GM23248 (cell line): ENCODE data around the gene LSS. TPM values are rescaled to one million over a fixed set of nuclear protein-coding genes. Genes with fewer than 3 reads are reported as not detected.

Experiments used
- DNase-seq: peaks from one replicate; pipeline ENCODE4 v3.0.0-alpha.2; 2015
- H2AFZ ChIP-seq: fragments of 200-600 bp; sonication (generic); 2 replicates; pipeline ENCODE4 v1.6.1; 2016; ENCODE audit warnings: antibody characterized with exemption
- H3F3A ChIP-seq: fragments of 200-600 bp; sonication (generic); 2 replicates; pipeline ENCODE4 v1.6.1; 2016; ENCODE audit warnings: mild to moderate bottlenecking, antibody characterized with exemption, mixed run types; ENCODE audit not compliant: insufficient read depth
- H3K27ac ChIP-seq: fragments of 200-600 bp; sonication (generic); 2 replicates; pipeline ENCODE4 v1.5.1; 2016; ENCODE audit warnings: mild to moderate bottlenecking
- H3K27me3 ChIP-seq: fragments of 200-600 bp; sonication (generic); replicated peaks from 2 replicates; pipeline ENCODE4 v1.6.1; 2016; ENCODE audit warnings: mild to moderate bottlenecking; ENCODE audit not compliant: insufficient read depth
- H3K36me3 ChIP-seq: fragments of 200-600 bp; sonication (generic); 2 replicates; pipeline ENCODE4 v1.6.1; 2016; ENCODE audit warnings: low read depth, mild to moderate bottlenecking
- H3K4me1 ChIP-seq: fragments of 200-600 bp; sonication (generic); 2 replicates; pipeline ENCODE4 v1.6.1; 2016; ENCODE audit warnings: mild to moderate bottlenecking; ENCODE audit not compliant: insufficient read depth
- H3K4me2 ChIP-seq: fragments of 200-600 bp; sonication (generic); one replicate; pipeline ENCODE4 v1.6.1; 2016; ENCODE audit warnings: mild to moderate bottlenecking; ENCODE audit not compliant: unreplicated experiment
- H3K4me3 ChIP-seq: fragments of 200-600 bp; sonication (generic); 2 replicates; pipeline ENCODE4 v1.5.1; 2016; ENCODE audit warnings: mild to moderate bottlenecking
- H3K79me2 ChIP-seq: fragments of 200-600 bp; sonication (generic); 2 replicates; pipeline ENCODE4 v1.6.1; 2016; ENCODE audit warnings: mild to moderate bottlenecking; ENCODE audit not compliant: insufficient read depth
- H3K9ac ChIP-seq: fragments of 200-600 bp; sonication (generic); 2 replicates; pipeline ENCODE4 v1.6.1; 2016; ENCODE audit warnings: mild to moderate bottlenecking
- H3K9me2 ChIP-seq: fragments of 200-600 bp; sonication (generic); 2 replicates; pipeline ENCODE4 v1.6.1; 2016; ENCODE audit warnings: mixed run types, mild to moderate bottlenecking, moderate library complexity; ENCODE audit not compliant: insufficient read depth
- H3K9me3 ChIP-seq: fragments of 200-600 bp; sonication (generic); one replicate; pipeline ENCODE4 v1.6.1; 2017; ENCODE audit warnings: low read depth
- H4K20me1 ChIP-seq: fragments of 200-600 bp; sonication (generic); 2 replicates; pipeline ENCODE4 v1.6.0; 2016; ENCODE audit not compliant: insufficient read depth
- EZH2 ChIP-seq: fragments of 200-600 bp; sonication (generic); IDR thresholded peaks from 2 replicates; pipeline ENCODE4 v1.6.1; 2018; ENCODE audit warnings: antibody characterized with exemption, mild to moderate bottlenecking; ENCODE audit not compliant: insufficient read depth, poor library complexity, severe bottlenecking
- EZH2phosphoT487 ChIP-seq: fragments of 200-600 bp; sonication (generic); IDR thresholded peaks from 2 replicates; pipeline ENCODE4 v1.6.1; 2018; ENCODE audit warnings: antibody characterized with exemption, moderate library complexity, mild to moderate bottlenecking, low read depth; ENCODE audit not compliant: insufficient read depth
- WGBS, 2 experiments: methylation state at CpG; one replicate each; pipeline ENCODE4 v1.1.6; 2015 to 2017; ENCODE audit warnings: low lambda C conversion rate in 2 of 2, low coverage in 1 of 2; ENCODE audit errors: missing lambda C conversion rate in 2 of 2; 5-methylcytosine and 5-hydroxymethylcytosine counted together
- in situ Hi-C: fragments of 300-500 bp; cut with MboI; formaldehyde crosslinking; loops from 2 replicates; pipeline ENCODE4 v1.15.0; 2020
- polyA plus RNA-seq: library from polyadenylated mRNA; unstranded; fragments of >200 nt; fragmentation: Nextera tagmentation; extraction: Ambion mirVana; gene quantifications from 2 replicates; pipeline ENCODE4 v1.2.1, GENCODE V29; 2016
- total RNA-seq: library from RNA; depleted of rRNA; stranded (reverse); fragments of >200 nt; shearing (Covaris generic); gene quantifications from 2 replicates; pipeline ENCODE4 v1.2.3, GENCODE V29; 2014

Gene LSS
- total and polyA plus RNA-seq, 2 experiments from 2014 or later, result 28.0 to 41.1 TPM

GRCh38 chr21:46145840-46146691, 82.5 kb downstream of the LSS start:
- WGBS, 2 experiments, result 90 to 91% methylated on average over 24 to 60 of the region's 60 CpGs
- in situ Hi-C loops, result no loop called here
- H3K36me3 ChIP-seq, result no peaks in the 10 kb centered on the region

GRCh38 chr21:46145159-46145839, 83.3 kb downstream of the LSS start:
- H3K4me3 ChIP-seq, result no peak overlapping the region
- 93 to 96% methylated on average over 19 to 48 of the region's 51 CpGs for WGBS, 2 experiments
- no peak overlapping the region for H3K9ac ChIP-seq
- H3K27me3 ChIP-seq, result no peaks in the 10 kb centered on the region
- H3K36me3 ChIP-seq, result no peaks in the 10 kb centered on the region
- no peaks in the 10 kb centered on the region for H3K9me2 ChIP-seq
- DNase-seq, result no peak
- H3K79me2 ChIP-seq, result no peaks in the 10 kb centered on the region
- TF ChIP-seq EZH2, result no peak
- TF ChIP-seq EZH2phosphoT487, result no peak
- in situ Hi-C loops, result no loop called here
- no peak overlapping the region for H2AFZ ChIP-seq
- no peak overlapping the region for H3K27ac ChIP-seq
- H3K4me2 ChIP-seq, result no peak overlapping the region
- no peaks in the 10 kb centered on the region for H4K20me1 ChIP-seq
- H3K4me1 ChIP-seq, result 0 out of 2 replicates have a peak, but pooled peaks cover 4% of the 10 kb centered on the region
- H3K9me3 ChIP-seq, result no peaks in the 10 kb centered on the region
- peaks cover 6% of the 10 kb centered on the region; the same call in 1 of the 2 replicates for H3F3A ChIP-seq

More at GRCh38 chr21:46145840-46146691, 82.5 kb downstream of the LSS start:
- Histone ChIP-seq H3K4me2 (no peak overlapping the region), H3K4me3 (no peak overlapping the region), H3F3A (peaks cover 6% of the 10 kb centered on the region; the same call in 1 of the 2 replicates), H3K4me1 (0 out of 2 replicates have a peak, but pooled peaks cover 4% of the 10 kb centered on the region), H2AFZ (no peak overlapping the region), H3K9ac (no peak overlapping the region), H3K9me3 (no peaks in the 10 kb centered on the region), H4K20me1 (no peaks in the 10 kb centered on the region), H3K79me2 (no peaks in the 10 kb centered on the region), H3K27me3 (no peaks in the 10 kb centered on the region), H3K27ac (no peak overlapping the region), H3K9me2 (no peaks in the 10 kb centered on the region)
- TF ChIP-seq EZH2 (no peak), EZH2phosphoT487 (no peak)
- DNase-seq, result no peak

- Histone ChIP-seq H3K36me3 (no peaks in the 10 kb centered on the region), H3K9me3 (no peaks in the 10 kb centered on the region), H3K27me3 (no peaks in the 10 kb centered on the region), H3K27ac (no peak overlapping the region), H3K4me3 (no peak overlapping the region), H3K9ac (no peak overlapping the region), H3K4me1 (0 out of 2 replicates have a peak, but pooled peaks cover 4% of the 10 kb centered on the region), H2AFZ (no peak overlapping the region), H4K20me1 (no peaks in the 10 kb centered on the region), H3K79me2 (no peaks in the 10 kb centered on the region), H3F3A (peaks cover 6% of the 10 kb centered on the region; the same call in 1 of the 2 replicates), H3K4me2 (no peak overlapping the region), H3K9me2 (no peaks in the 10 kb centered on the region)
- DNase-seq, result no peak
- TF ChIP-seq EZH2phosphoT487, result no peak
- TF ChIP-seq EZH2, result no peak
- in situ Hi-C loops, result no loop called here
- WGBS, 2 experiments, result 15 to 31% methylated on average over 4 of the region's 4 CpGs
Observed at GRCh38 chr21:46144464-46145070, 84.0 kb downstream of the LSS start.
